ENCODE data around the gene PTPRD.

Gene PTPRD

GRCh38 chr9:8895106-8895860 lies 1717.5 kb downstream of the PTPRD start (continued):
- TF ChIP-seq, protein P1, sequence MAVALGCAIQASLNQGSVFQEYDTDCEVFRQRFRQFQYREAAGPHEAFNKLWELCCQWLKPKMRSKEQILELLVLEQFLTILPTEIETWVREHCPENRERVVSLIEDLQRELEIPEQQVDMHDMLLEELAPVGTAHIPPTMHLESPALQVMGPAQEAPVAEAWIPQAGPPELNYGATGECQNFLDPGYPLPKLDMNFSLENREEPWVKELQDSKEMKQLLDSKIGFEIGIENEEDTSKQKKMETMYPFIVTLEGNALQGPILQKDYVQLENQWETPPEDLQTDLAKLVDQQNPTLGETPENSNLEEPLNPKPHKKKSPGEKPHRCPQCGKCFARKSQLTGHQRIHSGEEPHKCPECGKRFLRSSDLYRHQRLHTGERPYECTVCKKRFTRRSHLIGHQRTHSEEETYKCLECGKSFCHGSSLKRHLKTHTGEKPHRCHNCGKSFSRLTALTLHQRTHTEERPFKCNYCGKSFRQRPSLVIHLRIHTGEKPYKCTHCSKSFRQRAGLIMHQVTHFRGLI (tag by site-specific recombination; IDR thresholded peaks at IDR 0.05): no peak

DNA sequence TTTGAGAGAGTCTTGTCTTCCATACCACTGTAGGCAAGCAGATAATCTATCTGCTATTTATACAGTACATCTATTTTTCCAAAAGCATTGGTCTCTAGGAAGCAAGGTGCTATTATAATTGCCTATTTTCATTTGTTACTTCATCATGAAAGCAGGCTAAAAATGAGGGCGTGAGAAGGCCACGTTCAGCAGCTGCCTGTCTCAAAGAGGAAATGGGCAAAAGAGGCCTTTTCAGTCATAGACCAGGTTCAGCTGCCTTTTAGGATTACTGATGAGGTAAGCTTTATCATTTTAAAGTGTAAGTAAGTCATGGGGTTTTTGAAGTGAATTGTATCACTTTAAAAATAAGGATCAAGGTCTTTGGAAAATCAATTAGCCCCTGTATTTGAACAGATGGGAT lies 1722.1 kb downstream of the PTPRD start:
- Histone ChIP-seq H3K4me1 (ENCODE audit: control insufficient read depth, insufficient read depth, low read length) (peaks cover 3% of the 10 kb centered on the region; the same call in 1 of the 2 replicates), H3K9me3 (ENCODE audit: control insufficient read depth, insufficient read depth, low read depth, low read length) (no peaks in the 10 kb centered on the region), H3K4me3 (ENCODE audit: low read depth, low read length) (no peak overlapping the region), H3K36me3 (ENCODE audit: control insufficient read depth in 2 of 2, insufficient read depth in 1 of 2, low read length in 2 of 2) (no peaks in the 10 kb centered on the region), H3K27ac (ENCODE audit: extremely low read depth, low read depth, low read length) (no peak overlapping the region)
- TF ChIP-seq ZNF664 (tag by site-specific recombination; IDR thresholded peaks at IDR 0.05) (no peak), SETDB1 (IDR thresholded peaks at IDR 0.05; ENCODE audit: insufficient read length, low read length) (no peak), ZNF174 (tag by site-specific recombination; IDR thresholded peaks at IDR 0.05) (no peak), ZNF350 (tag by site-specific recombination; IDR thresholded peaks at IDR 0.05) (no peak), ZNF701 (tag by site-specific recombination; IDR thresholded peaks at IDR 0.05) (no peak), KLF16 (tag by site-specific recombination; IDR thresholded peaks at IDR 0.05) (no peak), ZNF658 (tag by site-specific recombination; IDR thresholded peaks at IDR 0.05) (no peak)
- TF ChIP-seq, protein P2, sequence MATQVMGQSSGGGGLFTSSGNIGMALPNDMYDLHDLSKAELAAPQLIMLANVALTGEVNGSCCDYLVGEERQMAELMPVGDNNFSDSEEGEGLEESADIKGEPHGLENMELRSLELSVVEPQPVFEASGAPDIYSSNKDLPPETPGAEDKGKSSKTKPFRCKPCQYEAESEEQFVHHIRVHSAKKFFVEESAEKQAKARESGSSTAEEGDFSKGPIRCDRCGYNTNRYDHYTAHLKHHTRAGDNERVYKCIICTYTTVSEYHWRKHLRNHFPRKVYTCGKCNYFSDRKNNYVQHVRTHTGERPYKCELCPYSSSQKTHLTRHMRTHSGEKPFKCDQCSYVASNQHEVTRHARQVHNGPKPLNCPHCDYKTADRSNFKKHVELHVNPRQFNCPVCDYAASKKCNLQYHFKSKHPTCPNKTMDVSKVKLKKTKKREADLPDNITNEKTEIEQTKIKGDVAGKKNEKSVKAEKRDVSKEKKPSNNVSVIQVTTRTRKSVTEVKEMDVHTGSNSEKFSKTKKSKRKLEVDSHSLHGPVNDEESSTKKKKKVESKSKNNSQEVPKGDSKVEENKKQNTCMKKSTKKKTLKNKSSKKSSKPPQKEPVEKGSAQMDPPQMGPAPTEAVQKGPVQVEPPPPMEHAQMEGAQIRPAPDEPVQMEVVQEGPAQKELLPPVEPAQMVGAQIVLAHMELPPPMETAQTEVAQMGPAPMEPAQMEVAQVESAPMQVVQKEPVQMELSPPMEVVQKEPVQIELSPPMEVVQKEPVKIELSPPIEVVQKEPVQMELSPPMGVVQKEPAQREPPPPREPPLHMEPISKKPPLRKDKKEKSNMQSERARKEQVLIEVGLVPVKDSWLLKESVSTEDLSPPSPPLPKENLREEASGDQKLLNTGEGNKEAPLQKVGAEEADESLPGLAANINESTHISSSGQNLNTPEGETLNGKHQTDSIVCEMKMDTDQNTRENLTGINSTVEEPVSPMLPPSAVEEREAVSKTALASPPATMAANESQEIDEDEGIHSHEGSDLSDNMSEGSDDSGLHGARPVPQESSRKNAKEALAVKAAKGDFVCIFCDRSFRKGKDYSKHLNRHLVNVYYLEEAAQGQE (tag by site-specific recombination; IDR thresholded peaks at IDR 0.05): no peak
- POLR2A ChIA-PET: no interaction called here
- CTCF ChIA-PET: no interaction called here

DNA sequence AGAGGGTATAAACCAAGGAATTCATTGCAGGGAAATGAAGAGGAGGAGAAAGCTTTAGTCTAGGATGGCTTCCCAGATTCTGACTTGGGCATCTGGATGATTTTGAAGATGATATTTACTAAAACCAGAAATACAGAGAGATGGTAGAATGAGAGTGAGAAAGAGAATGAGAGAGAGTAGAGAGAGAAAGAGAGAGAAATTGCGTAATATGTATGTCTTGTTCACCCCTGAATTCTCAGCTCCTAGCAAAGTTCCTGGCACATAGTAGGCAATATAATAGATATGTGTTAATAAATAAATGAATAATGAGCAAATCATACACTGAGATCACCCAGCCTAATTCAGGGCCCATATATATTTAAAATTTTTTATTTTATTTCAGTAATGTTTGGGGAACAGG lies 1723.7 kb downstream of the PTPRD start:
- no peak for TF ChIP-seq AEBP2 (tag by site-specific recombination; IDR thresholded peaks at IDR 0.05; ENCODE audit: borderline replicate concordance)
- peak; percentile 48; the same call in 1 of the 2 replicates for TF ChIP-seq PRDM1 (tag by site-specific recombination; IDR thresholded peaks at IDR 0.05)
- TF ChIP-seq, protein P3, sequence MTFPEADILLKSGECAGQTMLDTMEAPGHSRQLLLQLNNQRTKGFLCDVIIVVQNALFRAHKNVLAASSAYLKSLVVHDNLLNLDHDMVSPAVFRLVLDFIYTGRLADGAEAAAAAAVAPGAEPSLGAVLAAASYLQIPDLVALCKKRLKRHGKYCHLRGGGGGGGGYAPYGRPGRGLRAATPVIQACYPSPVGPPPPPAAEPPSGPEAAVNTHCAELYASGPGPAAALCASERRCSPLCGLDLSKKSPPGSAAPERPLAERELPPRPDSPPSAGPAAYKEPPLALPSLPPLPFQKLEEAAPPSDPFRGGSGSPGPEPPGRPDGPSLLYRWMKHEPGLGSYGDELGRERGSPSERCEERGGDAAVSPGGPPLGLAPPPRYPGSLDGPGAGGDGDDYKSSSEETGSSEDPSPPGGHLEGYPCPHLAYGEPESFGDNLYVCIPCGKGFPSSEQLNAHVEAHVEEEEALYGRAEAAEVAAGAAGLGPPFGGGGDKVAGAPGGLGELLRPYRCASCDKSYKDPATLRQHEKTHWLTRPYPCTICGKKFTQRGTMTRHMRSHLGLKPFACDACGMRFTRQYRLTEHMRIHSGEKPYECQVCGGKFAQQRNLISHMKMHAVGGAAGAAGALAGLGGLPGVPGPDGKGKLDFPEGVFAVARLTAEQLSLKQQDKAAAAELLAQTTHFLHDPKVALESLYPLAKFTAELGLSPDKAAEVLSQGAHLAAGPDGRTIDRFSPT (tag by site-specific recombination; IDR thresholded peaks at IDR 0.05): no peak
- peak; percentile 87 for TF ChIP-seq ZNF596 (tag by site-specific recombination; IDR thresholded peaks at IDR 0.05)
- TF ChIP-seq ZNF394 (tag by site-specific recombination; IDR thresholded peaks at IDR 0.05; ENCODE audit: borderline replicate concordance): no peak
- no peak for TF ChIP-seq ZNF777 (tag by site-specific recombination; IDR thresholded peaks at IDR 0.05; ENCODE audit: borderline replicate concordance)
- TF ChIP-seq TCF7L2 (IDR thresholded peaks at IDR 0.05; ENCODE audit: borderline replicate concordance, low read depth, low read length): no peak
- no peak for TF ChIP-seq ZNF148 (tag by site-specific recombination; IDR thresholded peaks at IDR 0.05; ENCODE audit: borderline replicate concordance)
- TF ChIP-seq ZNF548 (tag by site-specific recombination; IDR thresholded peaks at IDR 0.05): no peak
- CTCF ChIA-PET: interaction anchor here (0.6 kb wide), 1 partner anchor 50 kb away, joined by 3 read pairs; no protein-coding TSS in a partner anchor
- no peak overlapping the region for H3K27ac ChIP-seq (ENCODE audit: extremely low read depth, low read depth, low read length)
- peaks cover 3% of the 10 kb centered on the region; the same call in 1 of the 2 replicates for H3K4me1 ChIP-seq (ENCODE audit: control insufficient read depth, insufficient read depth, low read length)
- no peak overlapping the region for H3K4me3 ChIP-seq (ENCODE audit: low read depth, low read length)
- POLR2A ChIA-PET: no interaction called here
- H3K36me3 ChIP-seq (ENCODE audit: control insufficient read depth in 2 of 2, insufficient read depth in 1 of 2, low read length in 2 of 2): no peaks in the 10 kb centered on the region
- H3K9me3 ChIP-seq (ENCODE audit: control insufficient read depth, insufficient read depth, low read depth, low read length): no peaks in the 10 kb centered on the region
